Spleen (tissue), 11 donors: ENCODE data around the gene RAB7A. TPM values are rescaled to one million over a fixed set of nuclear protein-coding genes. Genes with fewer than 3 reads are reported as not detected.

Experiments used
- DNase-seq: peaks from one replicate; pipeline ENCODE4 v3.0.0-alpha.2; 2020
- H3K27ac ChIP-seq, 8 donors: fragments of 200-600 bp; sonication (generic) in 7 of 8; 1 replicate in 4 of 8; 2 replicates in 4 of 8; pipeline versions ENCODE4 v1.5.0 to v1.8.0; 2016 to 2021; ENCODE audit warnings: inconsistent platforms in 4 of 8, mild to moderate bottlenecking in 4 of 8, moderate library complexity in 1 of 8
- H3K27me3 ChIP-seq, 7 donors: fragments of 200-600 bp; sonication (generic) in 6 of 7; replicated peaks in 1 of 7; 1 replicate in 4 of 7; 2 replicates in 3 of 7; pipeline versions ENCODE4 v1.5.0 to v1.8.0; 2016 to 2021; ENCODE audit warnings: inconsistent platforms in 3 of 7, mild to moderate bottlenecking in 1 of 7
- H3K36me3 ChIP-seq, 6 donors: fragments of 200-600 bp; sonication (generic) in 5 of 6; 1 replicate in 4 of 6; 2 replicates in 2 of 6; pipeline versions ENCODE4 v1.5.0 to v1.8.0; 2016 to 2021; ENCODE audit warnings: inconsistent platforms in 2 of 6
- H3K4me1 ChIP-seq, 6 donors: fragments of 200-600 bp; sonication (generic) in 5 of 6; 1 replicate in 3 of 6; 2 replicates in 3 of 6; pipeline versions ENCODE4 v1.5.0 to v1.8.0; 2016 to 2021; ENCODE audit warnings: inconsistent platforms in 3 of 6
- H3K4me3 ChIP-seq, 8 donors: fragments of 200-600 bp; sonication (generic) in 7 of 8; 1 replicate in 4 of 8; 2 replicates in 4 of 8; pipeline versions ENCODE4 v1.5.0 to v1.8.0; 2016 to 2021; ENCODE audit warnings: inconsistent platforms in 4 of 8, mild to moderate bottlenecking in 4 of 8, moderate library complexity in 2 of 8
- H3K9me3 ChIP-seq, 8 donors: fragments of 200-600 bp; sonication (generic) in 7 of 8; 1 replicate in 4 of 8; 2 replicates in 4 of 8; pipeline versions ENCODE4 v1.5.0 to v1.8.0; 2016 to 2021; ENCODE audit warnings: inconsistent platforms in 4 of 8
- POLR2A ChIP-seq, 3 donors: fragments of 450-650 bp; IDR thresholded peaks; one replicate each; pipeline ENCODE4 v1.5.1; 2017; ENCODE audit warnings: antibody characterized with exemption in 3 of 3, mild to moderate bottlenecking in 1 of 3
- POLR2AphosphoS5 ChIP-seq, 3 donors: sonication (generic); formaldehyde crosslinking; IDR thresholded peaks; one replicate each; pipeline ENCODE4 v1.5.1; 2017; ENCODE audit warnings: antibody characterized with exemption in 3 of 3
- WGBS, 5 donors: extraction: QIAGEN DNeasy Blood & Tissue Kit in 3 of 5; methylation state at CpG; one replicate each; pipeline versions ENCODE4 v1.1.5 to v1.1.7; 2013 to 2018; 5-methylcytosine and 5-hydroxymethylcytosine counted together
- intact Hi-C: fragments of 100-400 bp; cut with DNase I; formaldehyde crosslinking; loops from one replicate; pipeline ENCODE4 v1.15.0; 2023; ENCODE audit warnings: low total_unique reads
- polyA plus RNA-seq, 3 donors: library from polyadenylated mRNA; stranded (reverse); fragments of 200-250 nt; gene quantifications; one replicate each; pipeline ENCODE4 v1.2.1, GENCODE V29; 2013
- total RNA-seq, 7 donors: library from RNA; depleted of rRNA in 3 of 7; stranded (reverse); fragments of >200 nt in 3 of 7; fragmentation: NEBNext Ultra II Directional in 4 of 7; extraction: Animal tissue kit (Norgen Biotek cat#: 25700) in 4 of 7; gene quantifications; one replicate each; pipeline versions ENCODE4 v1.1.0 to v1.2.1, GENCODE V29; 2016 to 2021
- TF ChIP-seq, protein P1 (sequence below), 11 experiments: fragments of 200-600 bp in 7 of 11; fragments of 450-650 bp in 4 of 11; sonication (generic) in 4 of 11; IDR thresholded peaks in 8 of 11; conservative IDR thresholded peaks in 3 of 11; 1 replicate in 7 of 11; 2 replicates in 4 of 11; pipeline versions ENCODE4 v1.4.0 to v1.8.0; 2016 to 2021; ENCODE audit warnings: antibody characterized with exemption in 11 of 11, inconsistent platforms in 4 of 11, mild to moderate bottlenecking in 1 of 11
- donor health status: healthy with polysubstance abuse.
- donor health status: DM: no; HTN: no; CAD: no; lungs with moderate emphysema.
- donor health status: DM: no; HTN: no; CAD: no.
- donor health status: Bipolar disorder and iron deficiency.
- donor health status: healthy.
- donor health status: DM: no; HTN: no; CAD: no.
- donor health status: DM: yes; HTN: yes; CAD: no.

RAB7A gene
- total and polyA plus RNA-seq, 10 donors: 82.3 to 227 (median 150) TPM

DNA sequence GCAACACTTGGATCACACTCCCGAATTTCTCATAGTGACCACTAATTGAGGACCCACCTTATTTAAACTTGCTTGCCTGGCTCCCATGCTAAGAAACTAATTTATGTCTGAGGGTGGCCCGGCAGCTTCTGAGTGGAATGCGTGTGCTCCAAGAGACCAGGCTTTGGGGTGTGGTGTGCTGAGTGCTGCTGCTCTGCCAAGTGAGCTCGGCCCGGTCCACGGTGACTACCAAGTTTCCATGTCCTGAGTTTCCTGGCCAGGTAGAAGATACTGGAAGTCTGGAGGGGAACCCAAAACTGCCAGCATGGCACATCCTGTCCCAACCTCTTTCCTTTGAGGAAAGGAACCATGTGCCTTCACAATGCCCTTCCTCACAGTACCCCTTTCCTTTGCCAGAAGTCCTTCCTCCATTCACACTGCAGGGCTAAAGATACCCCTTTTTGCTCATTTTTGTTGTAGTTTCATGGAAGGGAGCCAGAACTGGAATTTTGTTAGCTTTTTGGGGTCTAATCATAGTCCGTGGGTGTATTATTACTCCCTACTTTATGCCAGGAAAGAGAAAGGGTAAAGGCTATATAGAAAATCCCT is 94.4 kb downstream of the RAB7A start:
- intact Hi-C loops: no loop called here
- Histone ChIP-seq H3K36me3 (peaks cover 0 to 71% (median 13%) of the 10 kb centered on the region in 6 donors), H3K9me3 (no peaks in the 10 kb centered on the region), H3K27ac (no peak overlapping the region), H3K4me3 (no peak overlapping the region), H3K4me1 (peaks cover 0 to 7% (median 0%) of the 10 kb centered on the region in 6 donors), H3K27me3 (no peaks in the 10 kb centered on the region)
- DNase-seq: no peak
- TF ChIP-seq, protein P1, sequence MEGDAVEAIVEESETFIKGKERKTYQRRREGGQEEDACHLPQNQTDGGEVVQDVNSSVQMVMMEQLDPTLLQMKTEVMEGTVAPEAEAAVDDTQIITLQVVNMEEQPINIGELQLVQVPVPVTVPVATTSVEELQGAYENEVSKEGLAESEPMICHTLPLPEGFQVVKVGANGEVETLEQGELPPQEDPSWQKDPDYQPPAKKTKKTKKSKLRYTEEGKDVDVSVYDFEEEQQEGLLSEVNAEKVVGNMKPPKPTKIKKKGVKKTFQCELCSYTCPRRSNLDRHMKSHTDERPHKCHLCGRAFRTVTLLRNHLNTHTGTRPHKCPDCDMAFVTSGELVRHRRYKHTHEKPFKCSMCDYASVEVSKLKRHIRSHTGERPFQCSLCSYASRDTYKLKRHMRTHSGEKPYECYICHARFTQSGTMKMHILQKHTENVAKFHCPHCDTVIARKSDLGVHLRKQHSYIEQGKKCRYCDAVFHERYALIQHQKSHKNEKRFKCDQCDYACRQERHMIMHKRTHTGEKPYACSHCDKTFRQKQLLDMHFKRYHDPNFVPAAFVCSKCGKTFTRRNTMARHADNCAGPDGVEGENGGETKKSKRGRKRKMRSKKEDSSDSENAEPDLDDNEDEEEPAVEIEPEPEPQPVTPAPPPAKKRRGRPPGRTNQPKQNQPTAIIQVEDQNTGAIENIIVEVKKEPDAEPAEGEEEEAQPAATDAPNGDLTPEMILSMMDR (IDR thresholded peaks at IDR 0.05 in 8 of 11, conservative IDR thresholded peaks at IDR 0.05 in 3 of 11): no peak
- WGBS, 5 donors: 89 to 96% (median 93%) methylated on average over 7 of the region's 7 CpGs

GRCh38 chr3:128823008-128823407 is 97.0 kb downstream of the RAB7A start:
- intact Hi-C loops: no loop called here
- no peaks in the 10 kb centered on the region for H3K9me3 ChIP-seq
- TF ChIP-seq POLR2A (IDR thresholded peaks at IDR 0.05) (no peak), POLR2AphosphoS5 (IDR thresholded peaks at IDR 0.05) (peak in 1 of 3 donors; percentile 43)
- TF ChIP-seq, protein P1 (IDR thresholded peaks at IDR 0.05 in 8 of 11, conservative IDR thresholded peaks at IDR 0.05 in 3 of 11): no peak
- WGBS, 5 donors: 85 to 95% (median 93%) methylated on average over 5 to 6 of the region's 6 CpGs
- peaks cover 0 to 44% (median 2%) of the 10 kb centered on the region in 6 donors for H3K36me3 ChIP-seq
- no peaks in the 10 kb centered on the region for H3K27me3 ChIP-seq
- H3K27ac ChIP-seq: no peak overlapping the region
- no peak overlapping the region for H3K4me3 ChIP-seq
- no peak for DNase-seq
- H3K4me1 ChIP-seq: no peaks in the 10 kb centered on the region

DNA sequence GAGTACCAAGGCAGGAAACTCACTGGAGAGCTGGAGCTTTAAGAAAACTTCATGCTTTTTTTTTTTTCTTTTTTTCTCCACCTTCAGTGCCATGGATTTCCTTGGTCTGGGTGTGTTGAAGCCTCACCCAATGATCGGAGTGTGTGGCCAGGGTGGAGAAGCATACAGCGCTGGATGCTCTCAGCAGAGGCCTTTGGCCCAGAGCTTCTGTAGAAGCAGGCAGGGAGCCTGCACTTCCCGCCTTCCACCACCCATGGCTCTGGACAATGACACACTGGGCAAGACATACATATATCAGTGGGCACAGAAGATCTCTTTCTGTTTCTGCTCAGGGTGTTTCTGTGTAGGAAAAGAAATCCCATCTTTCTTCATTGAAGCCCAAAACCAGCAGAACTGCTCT is 97.6 kb downstream of the RAB7A start:
- no peak for DNase-seq
- no peak overlapping the region for H3K27ac ChIP-seq
- H3K9me3 ChIP-seq: no peaks in the 10 kb centered on the region

DNA sequence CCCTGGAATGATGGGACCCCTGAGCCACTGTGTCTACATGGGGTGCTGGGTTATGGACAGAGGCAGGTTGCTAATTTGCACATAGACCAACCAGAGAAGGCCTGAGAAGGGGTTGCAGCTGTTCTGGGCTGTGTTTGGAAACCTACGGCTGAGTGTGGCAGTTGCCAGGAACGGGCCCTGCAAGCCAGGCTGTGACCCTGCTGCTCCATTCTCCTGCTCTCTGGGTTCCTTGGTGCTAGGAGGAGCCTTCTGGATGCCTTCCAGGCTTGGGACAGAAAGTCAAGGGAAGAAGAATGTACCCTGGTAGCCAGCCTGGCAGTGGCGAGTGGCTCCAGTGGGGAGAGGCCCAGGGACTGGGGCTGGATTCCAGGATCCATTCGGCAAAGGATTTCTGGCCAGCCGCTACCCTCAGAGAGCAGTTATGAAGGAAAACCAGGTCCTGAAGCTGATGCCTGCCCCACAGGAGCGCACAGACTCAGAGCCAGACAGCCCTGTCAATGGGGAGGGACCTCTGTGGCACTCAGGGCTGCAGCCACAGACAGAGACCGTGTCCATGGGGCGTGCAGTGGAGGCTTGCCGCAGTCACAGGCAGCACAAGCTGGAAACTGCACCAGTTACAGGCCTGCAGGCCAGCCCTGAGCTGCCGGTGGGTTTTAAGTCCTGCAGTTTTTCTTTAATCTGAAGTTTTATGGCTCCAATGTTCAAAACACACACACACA is 98.3 kb downstream of the RAB7A start:
- no peak for DNase-seq
- no peak overlapping the region for H3K4me3 ChIP-seq
- no peaks in the 10 kb centered on the region for H3K27me3 ChIP-seq
- H3K27ac ChIP-seq: no peak overlapping the region
- no peak for TF ChIP-seq POLR2A (IDR thresholded peaks at IDR 0.05)
- TF ChIP-seq POLR2AphosphoS5 (IDR thresholded peaks at IDR 0.05): peak in 2 of 3 donors; percentile 15 to 68
- TF ChIP-seq, protein P1 (IDR thresholded peaks at IDR 0.05 in 8 of 11, conservative IDR thresholded peaks at IDR 0.05 in 3 of 11): no peak
- no peaks in the 10 kb centered on the region for H3K4me1 ChIP-seq
- peaks cover 0 to 31% (median 0%) of the 10 kb centered on the region in 6 donors for H3K36me3 ChIP-seq
- intact Hi-C loops: no loop called here
- WGBS, 5 donors: 80 to 97% (median 92%) methylated on average over 2 to 10 of the region's 10 CpGs
- H3K9me3 ChIP-seq: no peaks in the 10 kb centered on the region

More for the DNA sequence above, 97.6 kb downstream of the RAB7A start:
- Histone ChIP-seq H3K27me3 (no peaks in the 10 kb centered on the region), H3K4me1 (no peaks in the 10 kb centered on the region), H3K4me3 (no peak overlapping the region), H3K36me3 (peaks cover 0 to 38% (median 0%) of the 10 kb centered on the region in 6 donors)
- intact Hi-C loops: no loop called here
- 73 to 97% (median 96%) methylated on average over 3 of the region's 3 CpGs for WGBS, 5 donors
- TF ChIP-seq POLR2AphosphoS5 (IDR thresholded peaks at IDR 0.05) (no peak), POLR2A (IDR thresholded peaks at IDR 0.05) (no peak)
- TF ChIP-seq, protein P1 (IDR thresholded peaks at IDR 0.05 in 8 of 11, conservative IDR thresholded peaks at IDR 0.05 in 3 of 11): no peak
